Fibroblast of the aortic adventitia (primary cell): ENCODE results near the gene EVI5. TPM values are rescaled to one million over a fixed set of nuclear protein-coding genes. Genes with fewer than 3 reads are reported as not detected.
A peak's percentile ranks its signal among the peaks of the same experiment; 100 is the strongest.
"Not testable (repeated sequence)": the region's sequence is repeated elsewhere in the genome, so short reads cannot be mapped to it uniquely, and the experiment has no call there.

Source experiments
- DNase-seq: peaks from one replicate; pipeline ENCODE4 v3.0.0-alpha.2; 2010; ENCODE audit warnings: low read depth
- H3K4me3 ChIP-seq: 2 replicates; pipeline ENCODE4 v1.5.1; 2011; ENCODE audit warnings: low read depth, mild to moderate bottlenecking, control low read depth, low read length, moderate library complexity
- total RNA-seq: library from RNA; depleted of rRNA; stranded (reverse); fragments of >200 nt; gene quantifications from 2 replicates; pipeline ENCODE4 v1.2.3, GENCODE V29; 2012; ENCODE audit warnings: low replicate concordance
- TF ChIP-seq, protein P1 (sequence below): IDR thresholded peaks from 2 replicates; pipeline ENCODE4 v1.5.1; 2011; ENCODE audit warnings: mild to moderate bottlenecking, low read length, control low read depth, inconsistent platforms; ENCODE audit not compliant: insufficient read depth

EVI5 gene
- total RNA-seq, 1 donor = 55.3 TPM

DNA sequence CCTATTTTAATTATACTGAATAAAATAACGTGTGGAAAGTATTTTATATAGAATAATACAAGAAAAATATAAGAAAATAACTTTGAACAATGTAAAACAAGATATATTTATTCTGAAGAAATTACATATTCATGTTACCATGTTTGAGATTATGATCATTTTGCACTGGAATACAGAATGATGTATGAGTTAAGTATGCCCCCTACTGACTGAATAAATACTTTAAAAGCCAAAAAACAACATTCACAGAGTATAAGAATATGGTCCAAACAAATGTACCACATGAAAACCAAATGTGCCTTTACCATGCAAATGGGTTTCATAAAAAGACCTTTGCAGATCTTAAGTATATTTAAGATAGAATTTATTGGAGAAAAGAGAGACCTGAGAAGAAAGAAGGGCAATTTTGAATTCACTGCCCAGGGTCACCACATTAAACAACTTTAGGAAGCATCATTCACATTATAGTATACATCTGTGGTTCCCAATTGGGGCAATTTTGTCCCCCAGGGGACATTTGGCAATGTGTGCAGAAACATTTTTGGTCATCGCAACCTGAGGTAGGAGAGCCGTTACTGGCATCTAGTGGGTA, 161.6 kb downstream of the EVI5 start:
- peak; percentile 30 for DNase-seq
- TF ChIP-seq, protein P1, sequence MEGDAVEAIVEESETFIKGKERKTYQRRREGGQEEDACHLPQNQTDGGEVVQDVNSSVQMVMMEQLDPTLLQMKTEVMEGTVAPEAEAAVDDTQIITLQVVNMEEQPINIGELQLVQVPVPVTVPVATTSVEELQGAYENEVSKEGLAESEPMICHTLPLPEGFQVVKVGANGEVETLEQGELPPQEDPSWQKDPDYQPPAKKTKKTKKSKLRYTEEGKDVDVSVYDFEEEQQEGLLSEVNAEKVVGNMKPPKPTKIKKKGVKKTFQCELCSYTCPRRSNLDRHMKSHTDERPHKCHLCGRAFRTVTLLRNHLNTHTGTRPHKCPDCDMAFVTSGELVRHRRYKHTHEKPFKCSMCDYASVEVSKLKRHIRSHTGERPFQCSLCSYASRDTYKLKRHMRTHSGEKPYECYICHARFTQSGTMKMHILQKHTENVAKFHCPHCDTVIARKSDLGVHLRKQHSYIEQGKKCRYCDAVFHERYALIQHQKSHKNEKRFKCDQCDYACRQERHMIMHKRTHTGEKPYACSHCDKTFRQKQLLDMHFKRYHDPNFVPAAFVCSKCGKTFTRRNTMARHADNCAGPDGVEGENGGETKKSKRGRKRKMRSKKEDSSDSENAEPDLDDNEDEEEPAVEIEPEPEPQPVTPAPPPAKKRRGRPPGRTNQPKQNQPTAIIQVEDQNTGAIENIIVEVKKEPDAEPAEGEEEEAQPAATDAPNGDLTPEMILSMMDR = peak; percentile 41
- no peak overlapping the region for H3K4me3 ChIP-seq

DNA sequence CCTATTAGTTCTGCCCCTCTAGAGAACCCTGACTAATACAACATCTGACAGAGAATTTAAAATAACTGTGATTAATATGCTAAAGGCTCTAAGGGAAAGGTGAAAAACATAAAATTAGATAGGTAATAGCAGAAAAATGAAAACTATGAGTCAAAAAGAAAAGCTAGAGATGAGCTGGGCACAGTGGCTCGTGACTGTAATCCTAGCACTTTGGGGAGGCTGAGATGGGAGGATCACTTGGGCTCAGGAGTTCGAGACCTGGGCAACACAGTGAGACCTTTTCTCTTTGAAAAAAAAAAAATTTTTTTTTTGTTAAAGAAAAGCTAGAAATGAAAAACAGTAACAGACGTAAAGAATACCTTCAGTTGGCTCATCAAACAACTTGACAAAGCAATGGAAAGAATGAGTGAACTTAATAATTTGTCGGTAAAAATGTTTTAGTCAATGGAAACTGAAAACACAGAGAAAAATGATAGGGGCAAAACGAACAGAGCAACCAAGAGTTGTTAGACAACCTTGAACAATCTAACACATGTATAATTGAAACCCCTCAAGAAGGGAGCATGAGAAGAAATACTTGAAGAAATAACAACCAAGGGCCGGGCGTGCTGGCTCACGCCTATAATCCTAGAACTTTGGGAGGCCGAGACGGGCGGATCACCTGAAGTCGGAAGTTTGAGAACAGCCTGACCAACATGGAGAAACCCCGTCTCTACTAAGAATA, 165.3 kb downstream of the EVI5 start:
- TF ChIP-seq, protein P1 = no peak
- DNase-seq = no peak
- H3K4me3 ChIP-seq = no peak overlapping the region

DNA sequence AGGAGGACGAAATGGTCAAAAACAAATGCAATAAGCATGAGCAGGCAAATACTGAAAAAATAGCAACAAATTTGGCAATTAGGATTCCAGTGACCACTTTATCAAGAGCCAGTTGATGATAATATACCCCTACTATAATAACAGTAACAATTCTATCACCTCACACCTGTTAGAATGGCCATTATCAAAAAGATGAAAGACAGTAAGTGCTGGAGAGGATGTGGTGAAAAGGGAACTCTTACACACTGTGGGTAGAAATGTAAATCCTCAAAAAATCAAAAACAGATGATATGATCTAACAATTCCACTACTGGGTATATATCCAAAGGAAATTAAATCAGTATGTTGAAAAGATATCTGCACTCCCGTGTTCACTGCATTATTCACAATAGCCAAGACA, 183.9 kb downstream of the EVI5 start:
- H3K4me3 ChIP-seq = no peak overlapping the region
- DNase-seq = no peak
- TF ChIP-seq, protein P1 = no peak

DNA sequence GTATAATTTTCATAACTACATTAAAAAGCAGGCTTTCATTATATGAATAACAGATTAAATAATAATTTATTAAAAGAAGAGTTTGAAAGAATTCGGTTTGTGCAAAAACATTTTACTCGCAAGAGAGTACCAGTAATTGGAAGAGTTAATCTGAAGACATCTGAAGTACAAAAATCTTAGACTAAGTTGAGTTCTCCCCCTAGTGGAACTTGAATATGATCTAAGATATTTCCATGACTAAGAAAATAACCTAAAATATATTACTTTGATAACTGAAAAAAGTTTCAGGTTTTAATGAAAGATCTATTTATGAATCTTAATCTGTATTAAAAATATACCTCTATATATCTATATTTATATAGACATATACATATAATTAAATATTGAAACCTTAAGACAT, 185.7 kb downstream of the EVI5 start:
- peak; percentile 65 for DNase-seq
- H3K4me3 ChIP-seq = no peak overlapping the region
- TF ChIP-seq, protein P1 = peak; percentile 44

DNA sequence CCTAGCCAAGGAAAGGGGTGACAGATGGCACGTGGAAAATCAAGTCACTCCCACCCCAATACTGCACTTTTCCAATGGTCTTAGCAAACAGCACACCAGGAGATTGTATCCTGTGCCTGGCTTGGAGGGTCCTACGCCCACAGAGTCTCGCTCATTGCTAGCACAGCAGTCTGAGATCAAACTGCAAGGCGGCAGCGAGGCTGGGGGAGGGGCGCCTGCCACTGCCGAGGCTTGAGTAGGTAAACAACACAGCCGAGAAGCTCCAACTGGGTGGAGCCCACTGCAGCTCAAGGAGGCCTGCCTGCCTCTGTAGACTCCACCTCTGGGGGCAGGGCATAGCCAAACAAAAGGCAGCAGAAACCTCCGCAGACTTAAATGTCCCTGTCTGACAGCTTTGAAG, 195.5 kb downstream of the EVI5 start:
- H3K4me3 ChIP-seq, DNase-seq: not testable (repeated sequence)

DNA sequence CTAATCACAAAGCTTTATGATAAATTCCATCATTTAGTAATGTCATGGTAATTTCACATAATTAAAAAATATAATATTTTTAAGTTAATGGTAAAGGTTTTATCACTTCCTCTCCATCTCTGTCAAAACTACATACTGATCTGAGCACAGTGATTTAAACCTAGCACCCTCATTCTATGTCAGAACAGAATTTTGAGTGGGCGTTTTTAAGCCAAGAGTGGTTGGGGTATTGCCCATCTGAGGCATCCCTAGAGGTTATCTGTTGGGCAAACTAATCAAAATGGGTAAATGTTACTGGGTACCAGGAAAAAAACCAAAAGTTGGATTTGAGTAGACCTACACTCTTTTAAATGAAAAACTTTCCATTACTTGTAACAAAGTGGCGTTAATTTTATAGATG, 197.5 kb downstream of the EVI5 start:
- TF ChIP-seq, protein P1 = no peak
- DNase-seq = no peak
- H3K4me3 ChIP-seq = no peak overlapping the region

DNA sequence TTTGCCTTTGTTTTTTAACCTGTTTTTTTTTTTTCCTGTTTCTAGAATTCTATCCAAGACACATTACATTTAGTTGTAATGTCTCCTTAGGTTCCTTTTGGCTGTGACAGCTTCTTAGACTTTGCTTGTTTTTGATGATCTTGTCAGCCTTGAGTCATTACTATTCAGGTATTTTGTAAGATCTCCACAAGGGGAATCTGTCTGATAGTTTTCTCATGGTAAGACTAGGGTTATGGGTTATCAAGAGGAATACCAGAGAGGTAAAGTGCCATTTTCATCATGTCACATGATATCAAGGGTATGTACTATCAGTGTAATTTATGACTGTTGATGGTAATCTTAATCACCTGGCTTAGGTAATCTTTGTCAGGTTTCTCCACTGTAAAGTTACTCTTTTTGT, 199.1 kb downstream of the EVI5 start:
- no peak overlapping the region for H3K4me3 ChIP-seq
- TF ChIP-seq, protein P1 = no peak
- no peak for DNase-seq

DNA sequence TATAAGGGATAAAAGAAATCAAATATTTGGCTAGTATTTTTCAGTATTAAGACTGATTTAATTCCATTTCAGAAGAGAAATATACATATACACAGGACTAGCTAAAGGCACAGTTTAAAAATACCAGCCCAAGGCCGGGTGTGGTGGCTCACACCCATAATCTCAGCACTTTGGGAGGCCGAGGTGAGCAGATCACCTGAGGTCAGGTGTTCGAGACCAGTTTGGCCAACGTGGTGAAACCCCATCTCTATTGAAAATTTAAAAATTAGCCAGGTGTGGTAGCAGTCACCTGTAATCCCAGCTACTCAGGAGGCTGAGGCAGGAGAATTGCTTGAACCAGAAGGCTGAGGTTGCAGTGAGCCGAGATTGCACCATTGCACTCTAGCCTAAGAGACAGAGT, 200.1 kb downstream of the EVI5 start:
- DNase-seq, H3K4me3 ChIP-seq: not testable (repeated sequence)
